Spinal cord (tissue), 10 donors: Measurements from ENCODE around the gene PEX5. TPM values are rescaled to one million over a fixed set of nuclear protein-coding genes. Genes with fewer than 3 reads are reported as not detected.

Experiments used
- DNase-seq, 6 donors: peaks; one replicate each; pipeline versions ENCODE4 v3.0.0 to v3.0.0-alpha.2; 2013 to 2015; ENCODE audit warnings: low spot score in 6 of 6, low read depth in 4 of 6
- H3K27ac ChIP-seq: one replicate; pipeline ENCODE4 v1.5.1; 2013; ENCODE audit warnings: low read depth, low read length, control low read depth
- H3K27me3 ChIP-seq: one replicate; pipeline ENCODE4 v1.6.1; 2013; ENCODE audit warnings: low read length; ENCODE audit not compliant: control insufficient read depth, insufficient read depth
- H3K36me3 ChIP-seq: one replicate; pipeline ENCODE4 v1.6.1; 2013; ENCODE audit warnings: low read length; ENCODE audit not compliant: control insufficient read depth, insufficient read depth
- H3K4me1 ChIP-seq: one replicate; pipeline ENCODE4 v1.6.1; 2013; ENCODE audit warnings: low read length; ENCODE audit not compliant: control insufficient read depth, insufficient read depth
- H3K4me3 ChIP-seq: one replicate; pipeline ENCODE4 v1.5.1; 2013; ENCODE audit warnings: low read depth, low read length, control low read depth
- H3K9me3 ChIP-seq: one replicate; pipeline ENCODE4 v1.6.1; 2013; ENCODE audit warnings: low read length; ENCODE audit not compliant: control insufficient read depth, insufficient read depth
- WGBS: methylation state at CpG from one replicate; pipeline ENCODE4 v1.1.5; 2013; ENCODE audit warnings: missing lambda C conversion rate; ENCODE audit not compliant: insufficient coverage; 5-methylcytosine and 5-hydroxymethylcytosine counted together
- polyA plus RNA-seq, 2 donors: library from polyadenylated mRNA; unstranded; fragments of 120-200 nt; gene quantifications; one replicate each; pipeline ENCODE4 v1.2.1, GENCODE V29; 2013; ENCODE audit not compliant: insufficient read length in 2 of 2
- total RNA-seq, 2 donors: library from RNA; depleted of rRNA in 1 of 2; stranded (reverse); fragments of 120-200 nt in 1 of 2; fragments of >200 nt in 1 of 2; gene quantifications; one replicate each; pipeline versions ENCODE4 v1.2.3 to v1.2.4, GENCODE V29; 2013 to 2014
- donor health status: healthy.

PEX5 gene
- total and polyA plus RNA-seq, 4 donors: 35.2 to 68.5 (median 52.2) TPM

- WGBS: 98% methylated on average over 5 of the region's 7 CpGs
- no peaks in the 10 kb centered on the region for H3K9me3 ChIP-seq
- DNase-seq: no peak
- H3K27ac ChIP-seq: no peak overlapping the region
- H3K4me3 ChIP-seq: no peak overlapping the region
- peaks cover 75% of the 10 kb centered on the region for H3K36me3 ChIP-seq
- H3K27me3 ChIP-seq: no peaks in the 10 kb centered on the region
- no peaks in the 10 kb centered on the region for H3K4me1 ChIP-seq
These were observed 42.6 kb upstream of the PEX5 start for GRCh38 chr12:7146906-7147305.

DNA sequence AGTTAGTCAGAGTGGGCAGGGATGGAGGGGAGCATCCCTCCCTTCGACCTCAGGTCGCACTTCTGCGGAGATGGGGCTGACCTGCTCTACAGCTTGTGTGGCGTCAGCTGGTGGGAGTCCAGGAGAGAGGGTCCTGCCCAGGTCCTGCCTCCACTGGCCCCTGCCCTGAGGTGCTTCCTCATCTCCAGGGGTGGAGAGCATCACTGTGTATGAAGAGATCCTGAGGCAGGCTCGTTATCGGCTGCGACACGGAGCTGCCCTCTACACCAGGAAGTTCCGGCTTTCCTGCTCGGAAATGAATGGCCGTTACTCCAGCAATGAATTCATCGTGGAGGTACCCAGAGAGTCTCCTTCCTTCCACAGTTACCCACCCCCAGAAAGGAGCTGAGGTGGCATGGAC, 39.1 kb upstream of the PEX5 start:
- 100% methylated on average over 9 of the region's 12 CpGs for WGBS
- H3K27me3 ChIP-seq: no peaks in the 10 kb centered on the region
- no peaks in the 10 kb centered on the region for H3K9me3 ChIP-seq
- peaks cover 55% of the 10 kb centered on the region for H3K36me3 ChIP-seq
- no peak overlapping the region for H3K4me3 ChIP-seq
- H3K4me1 ChIP-seq: no peaks in the 10 kb centered on the region
- H3K27ac ChIP-seq: no peak overlapping the region
- DNase-seq: no peak

DNA sequence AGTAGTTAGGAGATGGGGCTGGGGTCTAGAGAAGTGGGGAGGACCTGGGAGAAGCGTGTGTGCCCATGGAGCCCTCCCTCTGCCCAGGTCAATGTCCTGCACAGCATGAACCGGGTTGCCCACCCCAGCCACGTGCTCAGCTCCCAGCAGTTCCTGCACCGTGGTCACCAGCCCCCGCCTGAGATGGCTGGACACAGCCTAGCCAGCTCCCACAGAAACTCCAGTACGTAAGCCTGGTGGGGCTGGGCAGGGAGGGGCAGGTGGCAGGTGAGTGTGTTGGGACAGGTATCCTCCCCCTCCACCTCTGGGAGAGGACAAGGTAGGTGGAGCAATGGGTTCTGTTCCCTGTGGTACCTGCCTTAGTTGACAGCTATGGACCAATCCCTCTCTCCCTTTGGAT, 38.6 kb upstream of the PEX5 start:
- Histone ChIP-seq H3K4me1 (no peaks in the 10 kb centered on the region), H3K27me3 (no peaks in the 10 kb centered on the region), H3K4me3 (no peak overlapping the region), H3K36me3 (peaks cover 55% of the 10 kb centered on the region), H3K9me3 (no peaks in the 10 kb centered on the region), H3K27ac (no peak overlapping the region)
- WGBS: 86% methylated on average over 1 of the region's 6 CpGs
- DNase-seq: no peak

- H3K27me3 ChIP-seq: no peaks in the 10 kb centered on the region
- no peak overlapping the region for H3K27ac ChIP-seq
- H3K36me3 ChIP-seq: peaks cover 55% of the 10 kb centered on the region
- H3K4me1 ChIP-seq: no peaks in the 10 kb centered on the region
- WGBS: 94% methylated on average over 4 of the region's 6 CpGs
- H3K9me3 ChIP-seq: no peaks in the 10 kb centered on the region
- H3K4me3 ChIP-seq: no peak overlapping the region
- no peak for DNase-seq
These were observed 38.0 kb upstream of the PEX5 start for GRCh38 chr12:7151532-7151931.

DNA sequence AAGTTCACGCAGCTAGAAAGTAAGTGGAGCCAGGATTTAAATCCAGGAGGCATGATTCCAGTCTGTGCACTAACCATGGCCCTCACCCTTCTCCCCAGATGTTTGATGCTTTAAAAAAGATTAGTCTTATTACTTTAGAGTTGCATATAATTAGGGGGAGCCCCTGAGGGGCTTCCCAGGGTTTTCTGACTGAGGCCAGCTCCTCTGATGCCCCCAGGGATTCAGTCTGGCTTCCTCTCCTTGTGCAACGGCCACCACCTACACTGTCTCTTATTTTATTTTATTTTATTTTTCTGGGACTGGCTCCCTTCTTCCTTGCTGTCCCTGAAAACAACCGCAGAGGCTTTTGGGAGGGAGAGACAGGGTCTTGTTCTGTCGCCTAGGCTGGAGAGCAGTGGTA, 36.7 kb upstream of the PEX5 start:
- no peak for DNase-seq
- 94% methylated on average over 3 of the region's 4 CpGs for WGBS
- Histone ChIP-seq H3K27ac (no peak overlapping the region), H3K36me3 (peaks cover 58% of the 10 kb centered on the region), H3K4me3 (no peak overlapping the region), H3K4me1 (no peaks in the 10 kb centered on the region), H3K9me3 (no peaks in the 10 kb centered on the region), H3K27me3 (no peaks in the 10 kb centered on the region)

GRCh38 chr12:7154042-7154441, 35.4 kb upstream of the PEX5 start:
- Histone ChIP-seq H3K4me3 (no peak overlapping the region), H3K27me3 (no peaks in the 10 kb centered on the region), H3K36me3 (peaks cover 61% of the 10 kb centered on the region), H3K27ac (no peak overlapping the region), H3K9me3 (no peaks in the 10 kb centered on the region), H3K4me1 (no peaks in the 10 kb centered on the region)
- WGBS: 87% methylated on average over 4 of the region's 6 CpGs
- DNase-seq: no peak

GRCh38 chr12:7154901-7155470, 34.5 kb upstream of the PEX5 start:
- no peaks in the 10 kb centered on the region for H3K9me3 ChIP-seq
- no peaks in the 10 kb centered on the region for H3K4me1 ChIP-seq
- WGBS: 86% methylated on average over 10 of the region's 12 CpGs
- no peaks in the 10 kb centered on the region for H3K27me3 ChIP-seq
- DNase-seq: no peak
- no peak overlapping the region for H3K4me3 ChIP-seq
- H3K36me3 ChIP-seq: peaks cover 58% of the 10 kb centered on the region
- no peak overlapping the region for H3K27ac ChIP-seq

GRCh38 chr12:7155471-7156034, 33.9 kb upstream of the PEX5 start:
- DNase-seq: no peak
- Histone ChIP-seq H3K27me3 (no peaks in the 10 kb centered on the region), H3K27ac (no peak overlapping the region), H3K4me3 (no peak overlapping the region), H3K4me1 (no peaks in the 10 kb centered on the region), H3K9me3 (no peaks in the 10 kb centered on the region), H3K36me3 (peaks cover 52% of the 10 kb centered on the region)
- WGBS: 93% methylated on average over 8 of the region's 8 CpGs

DNA sequence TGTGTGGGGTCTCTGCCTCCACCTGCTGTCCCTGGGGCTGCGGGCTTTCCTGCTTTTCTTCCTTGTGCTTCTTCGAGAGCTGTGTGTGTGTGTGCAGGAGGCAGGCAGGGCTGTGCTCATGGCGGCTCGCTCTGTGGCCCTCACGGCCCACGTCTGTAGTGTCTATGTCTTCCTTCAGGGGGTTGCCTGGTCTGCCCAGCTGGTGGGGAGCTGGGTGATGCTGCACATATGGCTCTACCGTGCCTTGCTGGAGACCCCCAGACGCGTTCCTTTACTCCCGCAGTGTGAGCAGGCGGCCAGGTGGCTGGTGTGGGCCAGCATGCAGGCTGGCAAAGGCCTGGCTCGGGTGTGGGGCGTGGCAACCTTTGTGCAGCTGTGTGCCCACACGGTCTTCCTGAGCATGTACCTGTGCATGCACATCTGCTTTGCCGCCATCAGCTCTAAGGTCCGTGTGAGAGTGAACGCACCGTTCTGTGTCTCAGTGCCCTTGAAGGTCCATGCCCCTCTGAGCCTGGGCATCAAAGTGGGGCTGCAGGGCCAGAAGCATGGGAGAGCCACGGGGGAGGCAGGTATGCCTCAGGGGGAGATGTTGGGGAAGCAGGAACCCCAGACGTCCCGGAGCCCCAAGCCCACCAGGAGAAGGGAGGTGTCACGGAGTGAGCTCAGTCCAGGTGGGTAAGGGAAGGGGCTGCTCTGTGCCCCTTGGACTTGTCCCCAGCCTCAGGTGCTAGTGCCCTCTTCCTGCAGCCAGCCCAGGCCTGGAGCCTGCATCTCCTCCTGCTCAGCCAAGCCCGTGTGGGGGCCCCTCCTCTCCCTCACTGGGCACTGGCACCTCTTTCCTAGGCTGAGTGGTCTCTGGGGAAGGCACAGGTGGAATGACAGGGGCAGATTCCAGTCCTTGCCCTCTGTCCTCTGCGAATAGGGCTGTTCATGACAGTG, 33.0 kb upstream of the PEX5 start:
- Histone ChIP-seq H3K27ac (no peak overlapping the region), H3K9me3 (no peaks in the 10 kb centered on the region), H3K4me3 (no peak overlapping the region), H3K36me3 (peaks cover 47% of the 10 kb centered on the region), H3K4me1 (no peaks in the 10 kb centered on the region), H3K27me3 (no peaks in the 10 kb centered on the region)
- DNase-seq: no peak
- 90% methylated on average over 22 of the region's 24 CpGs for WGBS
